GM21723 (cell line): ENCODE measurements around the gene PPP1R7.

ENCODE experiments used
- ATAC-seq: cut with Tn5 transposase; IDR thresholded peaks from one replicate; pipeline ENCODE4 v1.9.1; 2021; ENCODE audit warnings: mild to moderate bottlenecking, moderate library complexity; ENCODE audit not compliant: unreplicated experiment

PPP1R7 gene

GRCh38 chr2:241209271-241209670 lies 59.0 kb downstream of the PPP1R7 start:
- ATAC-seq, result no peak

DNA sequence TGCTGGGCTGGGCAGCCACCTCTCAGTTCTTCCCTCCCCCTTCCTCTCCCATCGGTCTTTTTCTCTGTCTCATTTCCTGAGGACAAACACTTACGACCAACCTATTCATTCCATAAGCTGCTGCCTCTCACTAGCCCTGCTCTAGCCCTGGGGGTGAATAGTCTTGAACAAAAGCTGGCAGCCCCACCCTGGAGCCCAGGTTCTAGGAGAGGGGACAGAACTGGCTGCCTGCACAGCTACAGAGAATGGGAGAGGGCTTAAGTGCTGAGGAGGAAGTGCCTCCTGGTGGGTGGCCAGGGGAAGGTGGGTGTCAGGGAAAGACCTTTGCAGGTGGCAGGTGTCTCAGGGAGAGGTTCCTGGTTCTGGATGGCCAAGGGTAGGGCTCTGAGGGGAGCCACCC lies 61.0 kb downstream of the PPP1R7 start:
- ATAC-seq, result no peak

GRCh38 chr2:241213041-241213440 lies 62.8 kb downstream of the PPP1R7 start:
- no peak for ATAC-seq

DNA sequence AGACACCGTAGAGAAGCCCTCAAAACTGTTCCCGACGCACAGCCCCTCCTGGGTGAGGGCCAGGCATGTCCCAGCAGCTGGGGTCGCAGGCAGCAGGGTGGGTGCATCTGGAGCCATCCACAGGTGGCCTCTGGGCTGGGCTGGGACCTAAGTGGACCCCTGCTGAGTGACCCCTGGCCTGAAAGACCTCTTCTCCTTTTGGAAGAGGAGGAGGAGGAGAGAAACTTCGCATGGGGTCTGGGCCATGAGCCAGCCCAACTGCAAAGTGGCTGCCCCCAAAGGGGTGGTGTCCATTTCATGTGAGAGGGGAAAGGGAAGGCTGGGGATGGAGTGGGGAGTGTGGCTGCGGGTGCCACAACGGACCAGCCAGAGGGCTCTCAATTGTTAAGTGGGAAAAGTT lies 63.3 kb downstream of the PPP1R7 start:
- ATAC-seq, result no peak

DNA sequence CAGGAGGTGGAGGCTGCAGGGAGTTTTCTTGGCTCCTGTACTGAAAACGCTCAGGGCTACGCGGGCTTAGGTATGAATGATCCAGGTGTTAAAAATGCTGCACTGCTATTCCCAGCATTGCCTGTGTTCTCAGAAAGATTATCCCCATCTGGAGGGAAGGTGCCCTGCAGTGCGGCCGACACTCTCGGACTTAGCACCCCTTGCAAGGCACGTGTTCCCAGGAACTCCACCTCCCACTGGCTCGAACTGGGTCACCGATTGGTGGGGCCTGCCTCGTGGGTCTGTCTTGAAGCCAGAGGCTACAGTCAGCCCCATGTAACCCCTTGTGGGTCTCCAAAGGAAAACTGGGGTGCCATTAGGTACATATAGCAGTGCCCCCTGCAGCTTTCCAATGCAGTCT lies 63.9 kb downstream of the PPP1R7 start:
- no peak for ATAC-seq

DNA sequence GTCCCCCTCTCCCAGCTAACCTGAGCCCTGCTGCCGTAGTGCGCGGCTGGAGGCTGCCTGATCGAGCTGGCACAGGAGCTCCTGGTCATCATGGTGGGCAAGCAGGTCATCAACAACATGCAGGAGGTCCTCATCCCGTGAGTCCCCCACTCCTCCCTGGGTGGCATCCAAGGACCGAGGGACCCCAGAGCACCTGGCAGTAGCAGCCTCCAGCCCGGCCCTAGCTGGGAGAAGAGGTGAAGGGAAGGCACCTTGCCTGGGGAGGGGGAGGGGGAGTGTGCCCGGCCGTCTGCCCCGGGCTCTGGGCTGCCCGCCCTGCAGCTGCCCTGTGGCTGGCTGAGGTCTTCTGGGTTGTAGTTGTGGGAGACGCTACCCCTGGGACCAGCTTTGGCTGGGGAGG lies 64.5 kb downstream of the PPP1R7 start:
- ATAC-seq, result no peak

DNA sequence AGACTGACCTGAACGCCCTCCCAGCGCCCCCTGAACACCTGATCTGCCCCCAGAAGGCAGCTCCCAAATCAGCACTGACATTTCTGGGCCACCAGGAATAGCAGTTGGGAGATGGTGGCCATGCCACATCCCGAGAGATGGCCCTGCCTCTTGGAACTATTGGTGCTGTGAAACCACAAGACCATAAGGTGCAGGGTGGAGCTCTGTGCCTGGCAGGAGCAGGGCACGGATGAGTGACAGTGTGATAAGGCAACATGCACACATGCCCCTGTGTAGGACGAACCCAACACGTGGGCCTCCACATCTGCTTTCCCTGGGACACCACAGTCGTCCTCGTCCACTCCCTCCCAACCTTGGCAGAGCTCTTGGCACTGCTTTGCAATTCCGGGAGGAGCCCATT lies 65.2 kb downstream of the PPP1R7 start:
- no peak for ATAC-seq

DNA sequence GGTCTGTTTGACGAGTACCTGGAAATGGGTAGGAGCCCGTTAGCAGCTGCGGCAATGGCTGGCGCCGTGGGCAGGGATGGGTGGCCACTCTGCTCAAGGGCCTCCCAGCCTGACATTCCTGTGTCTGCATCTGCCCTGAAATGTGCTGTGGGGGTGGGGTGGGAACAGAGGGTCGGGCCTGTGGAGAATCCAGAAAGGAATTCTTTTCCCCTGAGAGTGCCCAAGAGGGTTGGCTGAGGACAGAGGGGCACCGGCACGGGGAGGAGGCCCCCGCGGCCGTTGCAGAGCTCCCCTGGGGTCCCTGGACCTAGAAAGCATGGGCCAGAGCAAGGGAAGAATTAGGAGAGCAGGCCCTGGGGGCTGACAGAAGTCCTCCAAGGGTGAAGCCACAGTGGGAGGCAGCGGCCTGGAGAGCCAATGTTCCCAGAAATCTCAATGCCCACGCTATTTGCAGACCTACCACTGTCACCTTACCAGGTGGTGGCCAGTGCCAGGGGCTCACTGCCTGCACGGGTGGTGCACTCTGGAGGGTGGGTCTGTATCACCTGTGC lies 66.0 kb downstream of the PPP1R7 start:
- no peak for ATAC-seq

DNA sequence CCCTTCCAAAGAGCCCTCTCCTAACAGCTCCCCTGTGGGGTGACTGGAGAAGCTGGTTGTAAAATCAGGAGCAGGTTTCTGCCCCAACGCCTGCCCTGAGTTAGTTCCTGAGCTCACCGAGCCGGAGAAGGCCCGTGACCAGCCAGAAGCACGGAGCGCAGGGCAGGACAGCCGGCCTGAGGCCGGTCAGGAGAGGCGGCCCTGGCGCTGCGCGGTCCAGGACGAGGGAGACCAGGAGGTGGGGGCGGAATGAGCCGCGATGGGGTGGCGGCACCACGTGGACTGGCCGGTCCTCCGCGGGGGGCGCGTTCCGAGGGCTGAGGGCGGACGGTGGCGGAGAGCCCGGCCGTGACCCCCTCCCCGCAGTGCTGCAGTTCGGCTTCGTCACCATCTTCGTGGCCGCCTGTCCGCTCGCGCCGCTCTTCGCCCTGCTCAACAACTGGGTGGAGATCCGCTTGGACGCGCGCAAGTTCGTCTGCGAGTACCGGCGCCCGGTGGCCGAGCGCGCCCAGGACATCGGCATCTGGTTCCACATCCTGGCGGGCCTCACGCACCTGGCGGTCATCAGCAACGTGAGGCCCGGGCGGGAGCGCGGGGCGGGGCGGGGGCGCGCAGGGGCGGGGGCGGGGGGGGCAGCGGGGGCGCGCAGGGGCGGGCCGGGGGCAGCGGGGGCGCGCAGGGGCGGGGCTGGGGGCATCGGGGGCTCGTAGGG lies 67.2 kb downstream of the PPP1R7 start:
- ATAC-seq, result peak; percentile 47

DNA sequence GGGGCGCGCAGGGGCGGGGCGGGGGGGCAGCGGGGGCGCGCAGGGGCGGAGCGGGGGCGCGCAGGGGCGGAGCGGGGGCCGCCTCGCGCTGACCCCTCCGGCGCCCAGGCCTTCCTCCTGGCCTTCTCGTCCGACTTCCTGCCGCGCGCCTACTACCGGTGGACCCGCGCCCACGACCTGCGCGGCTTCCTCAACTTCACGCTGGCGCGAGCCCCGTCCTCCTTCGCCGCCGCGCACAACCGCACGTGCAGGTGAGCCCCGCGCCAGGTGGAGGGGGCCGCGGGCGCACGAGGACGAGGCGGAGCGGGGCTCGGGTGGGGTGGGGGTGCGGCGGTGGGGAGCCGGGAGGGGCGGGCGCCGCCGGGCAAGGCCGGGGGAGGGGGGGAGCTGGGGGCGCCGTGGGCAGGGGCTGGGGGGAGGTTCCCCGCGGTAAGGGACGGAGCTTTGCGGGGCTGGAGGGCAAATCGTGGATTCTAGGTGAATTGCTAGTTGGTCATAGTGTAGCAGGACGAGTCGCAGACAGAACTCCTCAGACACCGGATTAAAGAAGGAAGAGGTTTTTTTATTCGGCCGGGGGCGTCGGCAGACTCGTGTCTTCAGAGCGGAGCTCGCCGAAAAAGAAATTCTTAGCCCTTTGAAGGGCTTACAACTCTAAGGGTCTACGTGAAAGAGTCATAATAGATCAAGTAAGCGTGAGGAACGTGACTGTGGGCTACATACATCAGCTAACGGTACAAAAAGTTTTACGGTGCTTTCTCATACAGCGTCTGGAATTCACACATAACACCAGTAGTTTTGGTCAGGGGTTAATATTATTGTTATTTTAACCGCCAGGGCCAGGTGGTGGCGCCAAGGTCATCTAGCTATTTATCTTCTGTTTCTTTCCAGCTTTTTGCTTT lies 68.1 kb downstream of the PPP1R7 start:
- ATAC-seq, result no peak

DNA sequence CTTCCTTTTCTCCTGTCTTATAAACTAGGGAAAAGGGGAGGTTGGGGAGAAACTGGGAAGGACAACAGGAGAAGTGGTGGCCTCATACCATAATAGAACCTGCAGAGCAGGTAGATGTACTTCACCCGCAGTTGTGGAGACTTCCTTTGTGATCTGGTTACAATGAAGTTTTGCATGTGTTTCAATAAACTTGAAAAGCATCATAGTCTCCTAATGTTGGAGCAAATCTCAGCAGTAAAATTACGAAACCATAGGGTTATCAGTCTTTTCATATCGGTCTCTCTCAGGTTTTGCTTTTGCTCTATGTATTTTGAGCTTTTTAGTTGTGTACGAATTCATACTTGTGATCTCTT lies 68.7 kb downstream of the PPP1R7 start:
- ATAC-seq, result no peak

GRCh38 chr2:241219856-241220356 lies 69.6 kb downstream of the PPP1R7 start:
- ATAC-seq, result no peak

DNA sequence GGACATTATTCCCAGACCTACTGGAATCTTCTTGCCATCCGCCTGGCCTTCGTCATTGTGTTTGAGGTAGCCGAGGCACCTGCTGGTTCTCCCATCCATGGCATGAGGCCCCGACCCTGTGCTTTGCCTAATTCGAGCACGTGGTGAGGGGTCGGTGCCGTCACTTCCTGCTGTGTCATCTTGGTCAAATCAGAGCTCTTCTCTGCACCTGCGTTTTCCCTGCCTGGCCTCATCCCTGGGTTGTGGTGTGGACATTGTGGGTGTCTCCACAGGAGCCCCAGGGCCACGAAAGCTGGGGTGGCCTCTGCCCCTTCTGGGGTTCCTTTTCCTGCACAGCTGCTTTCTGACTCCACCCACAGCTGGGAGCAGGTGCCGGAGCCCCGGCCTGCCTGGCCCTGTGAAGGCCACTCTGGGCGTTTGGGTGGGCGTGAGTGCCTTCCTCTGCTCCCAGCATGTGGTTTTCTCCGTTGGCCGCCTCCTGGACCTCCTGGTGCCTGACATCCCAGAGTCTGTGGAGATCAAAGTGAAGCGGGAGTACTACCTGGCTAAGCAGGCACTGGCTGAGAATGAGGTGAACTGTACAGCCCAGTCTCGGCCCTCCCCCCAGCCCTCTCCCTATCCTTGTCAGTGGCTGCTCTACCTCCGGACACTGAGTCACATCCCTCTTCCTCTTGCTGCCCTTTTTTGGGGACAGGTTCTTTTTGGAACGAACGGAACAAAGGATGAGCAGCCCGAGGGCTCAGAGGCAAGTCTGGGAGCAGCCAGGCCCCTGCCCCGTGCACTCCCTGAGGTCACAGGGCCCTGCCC lies 73.1 kb downstream of the PPP1R7 start:
- ATAC-seq, result no peak

DNA sequence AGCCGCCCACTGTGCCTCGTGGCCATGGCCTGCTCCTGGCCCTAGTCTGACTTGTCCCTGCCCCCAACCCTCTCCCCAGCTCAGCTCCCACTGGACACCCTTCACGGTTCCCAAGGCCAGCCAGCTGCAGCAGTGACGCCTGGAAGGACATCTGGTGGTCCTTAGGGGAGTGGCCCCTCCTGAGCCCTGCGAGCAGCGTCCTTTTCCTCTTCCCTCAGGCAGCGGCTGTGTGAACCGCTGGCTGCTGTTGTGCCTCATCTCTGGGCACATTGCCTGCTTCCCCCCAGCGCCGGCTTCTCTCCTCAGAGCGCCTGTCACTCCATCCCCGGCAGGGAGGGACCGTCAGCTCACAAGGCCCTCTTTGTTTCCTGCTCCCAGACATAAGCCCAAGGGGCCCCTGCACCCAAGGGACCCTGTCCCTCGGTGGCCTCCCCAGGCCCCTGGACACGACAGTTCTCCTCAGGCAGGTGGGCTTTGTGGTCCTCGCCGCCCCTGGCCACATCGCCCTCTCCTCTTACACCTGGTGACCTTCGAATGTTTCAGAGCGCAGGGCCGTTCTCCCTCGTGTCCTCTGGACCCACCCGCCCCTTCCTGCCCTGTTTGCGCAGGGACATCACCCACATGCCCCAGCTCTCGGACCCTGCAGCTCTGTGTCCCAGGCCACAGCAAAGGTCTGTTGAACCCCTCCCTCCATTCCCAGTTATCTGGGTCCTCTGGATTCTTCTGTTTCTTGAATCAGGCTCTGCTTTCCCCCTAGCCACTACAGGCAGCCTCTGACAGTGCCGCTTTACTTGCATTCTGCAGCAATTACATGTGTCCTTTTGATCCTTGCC lies 74.0 kb downstream of the PPP1R7 start:
- ATAC-seq, result no peak

DNA sequence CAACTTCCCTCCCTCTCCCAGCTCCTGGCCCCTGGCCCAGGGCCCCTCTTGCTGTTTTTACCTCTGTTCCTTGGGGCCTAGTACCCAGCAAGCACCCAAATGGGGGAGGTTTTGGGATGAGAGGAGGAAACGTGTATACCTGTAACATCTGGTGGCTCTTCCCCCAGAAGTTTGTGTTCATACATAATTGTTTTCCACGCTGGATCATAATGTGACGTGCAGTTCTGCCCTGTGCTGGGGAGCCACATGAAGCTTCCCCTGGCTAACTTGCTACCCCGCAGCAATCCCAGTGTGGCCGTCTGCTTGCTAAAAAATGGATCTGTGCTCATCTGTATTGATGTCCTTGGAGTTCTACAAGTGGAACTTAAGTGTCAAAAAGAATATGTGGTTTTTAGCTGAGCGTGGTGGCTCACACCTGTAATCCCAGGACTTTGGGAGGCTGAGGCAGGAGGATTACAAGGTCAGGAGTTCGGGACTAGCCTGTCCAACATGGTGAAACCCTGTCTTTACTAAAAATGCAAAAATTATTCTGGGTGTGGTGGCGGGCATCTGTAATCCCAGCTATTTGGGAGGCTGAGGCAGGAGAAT lies 74.7 kb downstream of the PPP1R7 start:
- no peak for ATAC-seq

DNA sequence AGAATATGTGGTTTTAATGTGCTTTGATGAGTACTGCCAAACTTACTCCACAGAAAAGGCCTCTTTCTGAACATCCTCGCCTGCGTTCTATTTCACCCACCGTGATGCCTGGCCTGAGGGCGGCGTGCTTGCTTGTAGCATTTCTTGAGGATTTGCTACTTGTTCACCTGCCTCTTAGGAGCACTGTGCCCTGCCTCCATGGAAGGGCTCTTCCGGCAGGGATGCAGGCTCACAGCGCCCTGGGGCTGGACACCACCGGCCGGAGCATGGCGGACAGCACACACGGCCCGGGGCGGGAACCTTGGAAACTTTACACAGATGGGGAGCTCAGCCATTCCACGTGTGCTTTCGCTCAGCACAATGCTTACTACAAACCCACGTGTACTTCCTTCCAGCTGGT lies 75.3 kb downstream of the PPP1R7 start:
- no peak for ATAC-seq

- ATAC-seq, result no peak
Measured at GRCh38 chr2:241225983-241226382, 75.7 kb downstream of the PPP1R7 start.

DNA sequence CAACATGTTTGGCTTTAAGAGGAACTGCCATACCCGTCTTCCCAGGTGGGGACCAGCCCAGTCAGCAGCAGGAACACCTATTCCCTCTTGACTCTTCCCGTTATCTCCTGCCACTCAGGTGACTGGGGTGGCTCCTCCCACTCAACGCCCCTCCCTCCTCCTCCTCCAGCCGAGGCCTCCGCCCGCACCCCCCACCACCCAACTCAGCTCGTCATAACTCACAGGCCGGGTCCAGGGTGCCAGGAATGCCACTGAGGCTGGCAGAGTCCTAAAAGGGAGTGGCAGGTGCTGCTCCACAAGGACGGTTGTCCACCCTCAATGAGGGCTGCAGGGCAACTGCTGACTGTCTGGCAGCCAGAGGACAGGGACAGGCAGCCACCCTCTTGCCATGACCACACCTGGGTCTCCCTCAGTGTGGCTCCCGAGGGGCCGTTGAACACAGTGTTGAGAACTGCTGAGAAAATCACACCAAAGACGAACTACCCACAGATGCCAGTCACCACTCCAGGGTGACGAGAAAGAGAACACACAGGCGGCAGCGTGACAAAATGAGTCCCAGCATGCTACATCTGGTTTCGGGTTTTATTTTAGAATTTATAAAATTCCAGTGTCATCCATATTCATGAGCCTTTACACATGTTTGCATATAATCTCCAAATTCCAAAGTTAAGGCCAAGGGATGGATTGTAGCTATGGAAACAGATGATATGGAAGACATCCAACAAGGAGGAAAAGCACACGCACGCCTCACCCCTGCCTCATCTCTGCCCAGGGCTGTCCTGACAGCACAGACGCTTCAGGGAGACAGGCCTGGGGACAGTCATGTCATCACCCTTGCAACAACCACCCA lies 76.7 kb downstream of the PPP1R7 start:
- ATAC-seq, result no peak

DNA sequence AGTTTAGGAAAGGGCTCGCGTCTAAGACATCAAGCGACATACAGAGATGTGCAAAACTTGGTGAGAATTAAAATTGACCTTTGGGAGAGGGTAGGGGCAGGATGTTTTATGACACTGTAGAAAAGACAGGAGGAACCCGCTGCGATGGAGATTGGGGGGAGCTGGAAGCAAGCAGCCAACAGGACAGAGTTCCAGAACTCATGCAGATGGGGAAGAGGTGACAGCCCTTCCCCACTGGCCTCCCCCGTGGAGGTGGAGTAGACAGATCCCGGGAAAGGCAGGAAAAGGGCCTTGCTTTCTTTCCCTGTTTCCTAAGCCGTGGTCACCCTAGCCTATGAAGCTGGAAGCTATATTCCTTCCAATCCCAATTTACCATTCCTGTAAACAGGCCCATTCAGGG lies 77.3 kb downstream of the PPP1R7 start:
- ATAC-seq, result no peak
